HEK293 (cell line): ENCODE data around the gene ZNF574.

Source experiments
- ZBTB26 ChIP-seq: fragments of 450-650 bp; formaldehyde crosslinking; optimal IDR thresholded peaks from 2 replicates; pipeline ENCODE3; 2016; ENCODE audit warnings: missing biosample characterization, mild to moderate bottlenecking, missing genetic modification characterization
- ZNF544 ChIP-seq: fragments of 450-650 bp; formaldehyde crosslinking; IDR thresholded peaks from 2 replicates; pipeline ENCODE4 v1.5.0; 2017; ENCODE audit warnings: missing biosample characterization, missing genetic modification characterization

DNA sequence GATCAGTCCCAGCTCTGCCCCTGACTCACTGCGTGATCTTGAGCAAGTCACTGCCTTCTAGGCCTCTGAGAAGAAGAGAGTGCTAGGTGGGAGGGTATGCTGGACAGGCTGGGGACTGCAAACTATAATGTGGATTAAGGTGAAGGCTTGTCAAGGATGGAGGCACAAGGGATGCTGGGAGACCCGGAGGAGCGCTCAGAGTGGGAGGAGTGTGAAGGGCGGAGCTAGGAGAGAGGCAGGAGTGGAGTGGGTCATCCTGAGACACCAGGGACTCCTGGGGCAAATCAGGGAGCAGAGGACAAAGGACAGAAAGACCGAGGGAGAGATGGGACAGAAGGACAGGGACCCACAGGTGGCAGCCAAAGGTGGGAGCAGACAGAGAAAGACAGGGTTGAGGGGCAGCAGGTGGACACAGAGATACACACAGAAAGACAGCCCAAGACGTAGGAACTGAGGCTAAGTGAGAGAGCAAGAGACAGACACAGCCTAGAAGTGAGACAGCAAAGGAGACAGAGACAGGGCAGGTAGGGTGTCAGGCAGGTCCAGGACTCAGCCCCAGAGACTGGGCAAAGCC is 8.6 kb upstream of the ZNF574 start:
- no peak for TF ChIP-seq ZBTB26 (tag by site-specific recombination)
- no peak for TF ChIP-seq ZNF544 (tag by site-specific recombination)
